Measurements from ENCODE around the gene ZCCHC2.

The ZCCHC2 gene

DNA sequence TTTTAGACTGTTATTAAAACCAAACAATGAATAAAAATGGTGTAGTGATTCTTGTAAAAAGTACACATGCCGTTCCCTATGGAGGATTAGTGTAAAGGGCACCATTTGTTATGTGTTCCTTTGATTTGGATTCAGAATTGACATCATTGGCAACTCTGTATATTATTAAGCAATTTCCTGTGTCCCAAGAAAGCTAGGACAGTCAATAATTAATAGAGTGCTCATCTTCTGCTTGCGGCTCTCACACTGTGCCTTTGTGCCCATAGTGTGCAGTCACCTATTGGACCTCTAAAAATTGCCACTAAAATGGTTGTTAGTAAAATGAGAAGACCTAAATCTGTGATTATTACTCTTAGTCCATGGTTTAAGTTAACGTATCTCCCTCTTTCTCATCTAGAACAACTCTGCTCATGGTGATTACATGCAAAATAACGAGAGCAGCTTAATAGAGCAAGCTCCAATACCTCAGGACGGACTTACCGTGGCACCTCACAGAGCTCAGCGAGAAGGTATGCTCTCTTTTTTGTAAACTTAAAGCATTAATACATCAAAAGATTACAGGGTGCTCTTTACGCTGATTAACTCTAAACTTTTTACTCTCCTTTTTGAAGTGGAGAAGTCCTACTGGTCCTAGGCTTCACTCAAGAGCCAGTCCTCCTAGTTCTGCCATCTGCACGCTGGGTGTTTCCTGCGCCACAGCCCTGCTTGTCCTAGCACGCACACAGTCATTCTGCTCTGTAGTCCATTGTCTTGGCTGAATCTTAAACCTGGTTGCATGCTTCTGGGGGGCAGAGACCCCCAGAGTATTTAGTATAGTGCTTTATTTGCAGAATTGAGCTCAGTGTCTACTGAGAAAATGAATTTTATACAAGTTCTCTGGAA lies 16.7 kb downstream of the ZCCHC2 start:
- no peak for DNase-seq

DNA sequence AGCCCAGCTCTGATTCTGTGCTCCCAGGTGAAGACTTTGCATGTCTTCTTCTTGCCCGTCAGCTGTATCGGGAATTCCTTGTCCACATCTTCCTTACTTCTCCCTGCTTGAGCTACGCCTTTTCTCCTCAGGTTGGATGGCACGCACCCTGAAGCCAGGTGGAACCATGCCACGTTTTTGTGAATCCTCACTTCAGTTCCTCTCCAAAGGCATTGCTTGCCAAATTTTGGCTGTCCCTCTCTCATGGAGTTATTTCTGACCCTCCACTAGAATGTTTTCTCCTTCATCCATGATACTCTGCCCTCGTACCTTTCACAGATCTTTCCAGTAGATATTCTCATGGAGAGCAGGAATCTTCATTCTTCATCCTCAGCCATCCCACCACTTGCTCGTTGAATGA lies 20.2 kb downstream of the ZCCHC2 start:
- no peak for DNase-seq

DNA sequence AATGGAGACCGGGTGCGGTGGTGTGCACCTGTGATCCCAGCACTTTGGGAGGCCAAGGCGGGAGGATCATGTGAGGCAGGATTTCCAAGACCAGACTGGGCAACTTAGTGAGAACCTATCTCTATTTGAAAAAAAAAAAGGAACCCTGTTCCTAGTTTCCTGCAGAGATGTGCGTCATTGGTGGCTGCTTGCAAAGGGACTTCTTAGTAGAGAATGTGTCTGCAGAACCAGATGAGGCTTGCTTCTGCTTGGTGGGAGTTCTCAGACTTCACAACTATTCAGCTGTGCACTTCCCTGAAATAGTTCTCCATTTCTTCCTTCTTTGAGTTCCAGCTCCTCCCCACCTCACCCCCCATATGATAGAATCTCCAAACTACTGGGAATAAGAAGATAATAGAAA lies 22.3 kb downstream of the ZCCHC2 start:
- DNase-seq = no peak

DNA sequence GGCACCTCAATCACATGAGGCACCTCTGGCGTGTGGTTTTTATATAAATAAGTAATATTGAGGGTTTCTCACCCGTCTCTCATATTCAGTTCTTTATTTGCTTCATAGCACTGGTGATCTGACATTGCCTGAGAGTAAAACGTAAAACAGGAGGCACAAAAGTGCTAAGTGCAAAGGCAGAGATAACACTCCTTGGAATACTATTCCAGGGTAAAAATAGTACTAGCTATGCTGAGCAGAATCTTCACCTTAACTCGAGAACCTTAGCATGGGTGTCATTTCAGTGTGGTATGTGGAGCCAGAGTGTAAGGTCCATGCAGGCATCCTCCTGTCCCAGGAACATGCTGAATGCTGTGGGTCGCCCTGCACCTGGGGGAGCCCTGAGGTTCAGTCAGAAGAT lies 26.9 kb downstream of the ZCCHC2 start:
- DNase-seq = no peak

DNA sequence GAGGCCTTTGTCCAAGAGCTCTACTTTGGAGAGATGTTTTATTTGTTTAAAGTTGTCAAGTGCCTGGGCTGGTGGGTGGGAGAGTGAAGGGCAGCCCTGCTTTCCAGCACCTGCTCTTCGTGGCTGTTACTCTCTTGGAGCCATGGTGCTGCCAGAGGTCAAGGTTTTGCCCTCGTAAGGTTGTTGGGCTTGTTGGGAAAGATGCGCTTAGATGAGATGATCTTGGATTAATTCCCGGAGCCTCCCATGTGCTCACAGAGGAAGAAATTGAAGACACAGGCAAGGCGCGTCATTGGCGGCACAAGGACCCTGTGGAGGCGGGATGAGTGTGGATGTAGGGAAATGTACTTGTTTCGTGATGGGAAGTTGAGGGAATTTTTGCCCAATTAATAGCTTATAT lies 27.9 kb downstream of the ZCCHC2 start:
- no peak for DNase-seq

DNA sequence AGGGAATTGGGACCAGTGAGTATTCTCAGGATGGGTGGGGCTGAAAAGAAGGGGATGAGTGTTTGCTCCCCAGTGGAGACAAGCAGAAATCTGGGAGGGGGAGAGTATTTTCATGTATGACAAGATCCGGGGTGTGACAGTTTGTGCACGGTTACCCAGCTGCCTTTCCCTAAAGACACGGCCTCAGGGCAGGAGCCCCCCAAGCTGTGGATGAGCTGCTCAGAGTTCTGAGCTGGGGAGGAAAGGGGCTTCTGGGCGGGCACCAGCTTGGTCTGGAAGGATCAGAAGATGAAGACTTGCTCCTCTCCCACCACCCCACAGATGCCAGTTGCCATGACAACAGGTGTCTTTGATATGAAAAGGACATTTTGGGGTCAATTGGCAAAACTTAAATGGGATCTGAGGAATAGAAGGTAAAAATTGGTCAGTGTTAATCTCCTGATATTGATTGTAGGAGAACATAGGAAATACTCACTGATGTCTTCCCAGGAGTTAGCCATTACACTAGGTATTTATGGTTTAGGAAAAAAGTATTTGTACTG lies 29.2 kb downstream of the ZCCHC2 start:
- DNase-seq = no peak

DNA sequence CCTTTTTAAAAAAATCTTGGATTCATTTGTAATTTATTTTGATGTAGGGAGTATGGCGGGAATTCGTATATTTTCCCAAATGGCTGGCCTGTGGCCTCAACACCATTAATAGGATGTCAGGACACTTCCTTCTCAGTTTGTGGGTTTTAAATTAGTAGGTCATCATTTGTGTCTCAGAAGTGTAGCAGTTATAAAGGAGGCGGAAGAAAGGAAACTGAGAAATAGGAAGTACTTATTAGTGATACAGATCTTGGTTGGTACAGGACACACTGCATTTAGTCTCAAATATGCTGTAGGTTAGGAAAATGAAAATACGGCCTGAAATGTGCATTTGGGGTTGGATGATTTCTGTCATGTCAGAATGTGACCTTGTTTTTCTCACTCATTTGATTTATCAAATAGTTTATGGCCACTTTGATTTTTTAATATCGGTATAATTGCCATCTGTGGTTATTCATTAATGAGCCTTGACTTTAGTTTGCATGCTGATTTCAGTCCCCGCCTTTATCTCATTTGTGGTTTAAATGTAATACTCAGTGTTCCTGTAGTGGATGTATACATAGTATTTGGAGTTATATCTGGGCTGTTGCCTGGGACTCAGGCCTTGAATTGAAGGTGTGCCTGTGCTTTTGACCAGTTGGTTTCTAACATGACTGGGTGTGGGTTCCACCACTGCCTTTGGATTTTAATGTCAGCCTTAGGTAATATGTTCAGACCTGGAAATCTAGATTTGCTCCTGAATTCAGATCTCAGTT lies 31.4 kb downstream of the ZCCHC2 start:
- DNase-seq = no peak

DNA sequence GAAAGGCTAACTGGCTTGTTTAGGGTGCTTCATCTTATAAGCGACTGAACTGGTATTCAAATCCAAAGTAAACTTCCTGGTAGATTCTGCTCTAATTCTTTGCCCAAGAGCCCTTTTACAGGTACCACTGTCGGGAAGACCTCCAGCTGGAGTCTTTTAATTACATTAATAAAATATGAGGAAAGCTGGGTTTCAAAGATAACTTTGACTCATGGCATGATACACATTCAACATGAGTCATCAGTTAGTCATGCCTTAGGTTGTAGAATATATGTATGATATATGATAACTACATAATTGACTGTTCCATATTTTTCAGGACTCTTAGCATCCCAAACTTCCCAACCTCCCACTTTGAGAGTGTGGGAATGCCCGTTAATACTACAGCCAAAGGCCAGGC lies 32.3 kb downstream of the ZCCHC2 start:
- DNase-seq = no peak

DNA sequence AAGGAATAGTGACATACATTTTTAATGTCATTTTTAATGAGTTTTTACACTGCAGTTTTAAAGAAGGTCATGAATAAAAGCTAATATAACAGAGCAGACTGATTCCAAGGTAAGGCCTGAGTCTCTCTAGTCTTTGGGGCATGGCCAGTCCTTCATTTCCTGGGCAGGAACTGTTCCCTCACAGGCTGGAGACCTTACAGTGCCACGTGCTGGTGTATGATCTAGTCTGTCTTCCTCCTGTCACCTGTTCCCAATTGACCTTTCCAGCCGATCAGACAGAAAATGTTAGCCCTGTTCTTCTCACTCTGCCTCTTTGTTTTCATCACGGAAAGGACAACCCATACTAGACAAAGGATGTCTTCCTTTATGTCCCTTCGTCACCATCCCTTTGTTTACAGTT lies 33.6 kb downstream of the ZCCHC2 start:
- DNase-seq = no peak

DNA sequence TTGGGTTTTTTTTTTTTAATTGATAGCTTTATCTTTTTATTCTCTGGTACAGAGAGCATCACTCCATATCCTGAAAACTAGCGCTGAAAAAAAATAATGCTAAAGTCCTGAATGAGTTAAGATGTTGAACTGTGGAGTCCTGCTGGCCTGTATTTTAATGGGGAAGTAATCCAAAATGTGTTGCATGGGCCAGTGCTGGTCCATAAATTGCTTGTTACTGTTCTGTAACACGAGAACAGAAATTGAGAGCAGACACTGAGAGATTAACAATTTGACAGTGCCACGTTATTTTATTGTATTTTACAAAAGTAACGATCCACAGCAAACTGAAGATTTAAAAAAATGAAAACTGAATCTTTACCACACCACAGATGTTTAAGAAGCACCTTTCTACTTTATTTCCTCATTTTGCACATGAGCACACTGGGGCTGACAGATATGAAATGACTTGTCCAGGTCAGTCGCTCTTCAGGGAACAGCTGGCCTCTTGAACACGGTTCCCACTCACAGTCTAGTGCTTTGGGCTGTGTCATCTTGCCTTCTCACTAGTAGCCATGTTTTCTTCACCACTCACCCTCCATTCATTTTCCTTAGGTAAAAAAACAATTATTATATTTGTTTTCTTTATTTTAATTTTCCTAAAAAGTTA lies 35.3 kb downstream of the ZCCHC2 start:
- peak; percentile 5 for DNase-seq

DNA sequence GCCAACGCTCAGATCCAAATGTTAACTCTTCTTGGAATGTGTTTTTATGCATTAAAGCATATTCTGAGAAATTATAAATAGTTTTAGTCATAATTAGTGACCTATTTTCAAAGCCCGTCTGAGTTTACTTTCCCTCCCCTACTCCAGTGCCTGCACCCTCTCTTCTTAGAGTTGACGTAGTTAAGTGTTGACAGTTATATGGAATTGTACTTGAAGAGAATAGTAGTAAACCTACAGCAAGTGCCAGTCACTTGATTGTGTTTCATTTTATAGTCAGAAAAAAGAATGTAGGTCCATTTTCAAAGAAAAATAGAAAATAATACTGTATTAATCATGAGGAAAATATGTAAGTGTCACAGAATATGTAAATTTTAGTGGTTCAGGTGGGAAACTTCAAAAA lies 41.2 kb downstream of the ZCCHC2 start:
- DNase-seq = no peak

DNA sequence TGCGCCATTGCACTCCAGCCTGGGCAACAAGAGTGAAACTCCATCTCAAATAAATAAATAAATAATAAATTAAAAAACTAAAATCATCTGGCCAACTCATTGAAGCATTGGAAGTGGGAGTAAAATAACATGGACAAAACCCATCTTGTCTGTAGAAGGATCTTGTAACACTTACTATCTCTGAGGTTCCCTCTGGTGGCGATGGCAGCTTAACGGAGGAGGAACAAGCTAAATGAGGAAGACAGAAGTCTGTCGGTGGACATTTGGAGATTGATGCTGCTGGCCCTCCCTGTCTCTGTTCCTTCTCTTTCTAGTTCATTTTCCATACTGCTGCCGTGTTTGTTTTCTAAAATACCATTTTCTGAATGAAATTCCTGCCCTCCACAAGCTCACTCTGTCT lies 43.4 kb downstream of the ZCCHC2 start:
- no peak for DNase-seq

DNA sequence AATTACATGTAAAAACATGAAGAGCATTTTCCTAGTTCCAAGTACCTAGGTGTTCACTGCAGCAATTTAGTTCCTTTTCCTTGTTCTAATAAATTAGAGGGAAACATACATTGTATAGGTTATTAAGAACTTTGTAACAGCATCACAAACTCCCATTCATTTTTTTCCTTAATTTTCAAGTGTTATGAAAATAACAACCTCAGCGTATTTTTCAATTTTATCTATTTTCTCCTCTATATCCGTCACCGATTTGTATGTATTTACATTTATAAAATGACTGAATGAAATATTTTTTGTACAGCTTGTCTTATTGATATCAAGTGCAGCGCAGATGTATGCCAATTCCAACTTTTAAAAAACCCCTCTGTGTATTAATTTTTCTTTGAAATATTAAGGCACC lies 44.0 kb downstream of the ZCCHC2 start:
- no peak for DNase-seq

DNA sequence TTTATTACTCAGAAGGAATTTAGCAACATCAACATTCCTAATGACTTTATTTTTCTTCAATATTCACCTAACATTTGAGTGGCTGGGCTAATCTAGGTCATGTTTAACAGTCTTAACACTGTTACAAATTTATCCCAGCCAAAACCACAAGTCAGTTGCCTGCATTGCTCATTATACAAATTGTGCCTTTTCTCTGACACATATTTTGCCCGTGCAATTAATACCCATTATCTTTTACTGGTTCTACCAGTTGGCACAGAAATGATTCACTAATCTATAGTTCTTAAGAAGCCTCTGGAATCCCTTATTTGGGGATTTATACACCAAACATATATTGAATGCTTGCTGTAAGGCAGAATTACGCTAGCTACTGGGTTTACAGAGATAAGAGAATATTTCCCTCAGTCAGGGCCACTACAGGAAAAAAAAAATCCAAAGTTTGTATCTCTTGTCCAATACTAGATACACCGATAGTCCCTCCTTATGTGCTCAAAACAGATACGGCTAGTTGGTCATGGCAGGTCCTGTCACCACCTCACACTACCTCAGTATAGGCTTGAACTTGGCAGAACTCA lies 46.3 kb downstream of the ZCCHC2 start:
- DNase-seq = no peak

DNA sequence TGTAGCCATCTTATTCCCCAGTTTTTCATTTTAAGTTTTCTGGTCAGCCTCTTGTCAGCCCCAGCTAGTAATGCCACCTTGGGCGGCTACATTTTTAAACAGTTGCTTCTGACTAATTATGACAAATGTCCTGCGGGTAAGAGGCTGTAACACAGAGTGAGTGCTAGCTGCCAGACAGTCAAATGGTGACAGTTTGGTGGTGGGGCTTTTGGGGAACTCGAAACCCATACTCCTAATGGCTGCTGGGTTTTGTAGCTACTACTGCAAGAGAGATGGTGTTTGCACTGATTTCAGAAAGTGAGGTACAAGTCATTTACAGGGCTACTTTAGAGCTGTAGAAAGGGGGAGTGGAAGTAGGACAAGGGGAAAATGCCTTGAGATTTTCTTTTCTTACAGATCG lies 48.2 kb downstream of the ZCCHC2 start:
- no peak for DNase-seq

DNA sequence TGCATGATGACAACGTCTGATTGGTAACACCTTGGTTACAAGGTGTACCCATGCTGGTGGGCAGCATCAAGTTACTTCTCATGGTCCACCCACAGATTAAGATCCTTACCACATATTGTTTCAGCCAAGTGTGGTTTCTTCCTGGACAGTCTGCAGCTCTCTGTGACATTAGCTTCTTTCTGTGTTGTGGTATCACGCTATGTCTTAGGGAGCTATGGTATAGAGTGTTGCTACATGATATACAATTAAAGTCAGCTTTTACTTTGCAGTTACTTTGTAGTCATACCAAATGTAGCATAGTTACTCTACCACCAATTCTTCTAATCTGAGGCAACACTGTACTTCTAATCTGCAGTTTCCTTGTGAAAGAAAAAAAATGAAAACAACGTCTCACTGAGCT lies 48.8 kb downstream of the ZCCHC2 start:
- no peak for DNase-seq

DNA sequence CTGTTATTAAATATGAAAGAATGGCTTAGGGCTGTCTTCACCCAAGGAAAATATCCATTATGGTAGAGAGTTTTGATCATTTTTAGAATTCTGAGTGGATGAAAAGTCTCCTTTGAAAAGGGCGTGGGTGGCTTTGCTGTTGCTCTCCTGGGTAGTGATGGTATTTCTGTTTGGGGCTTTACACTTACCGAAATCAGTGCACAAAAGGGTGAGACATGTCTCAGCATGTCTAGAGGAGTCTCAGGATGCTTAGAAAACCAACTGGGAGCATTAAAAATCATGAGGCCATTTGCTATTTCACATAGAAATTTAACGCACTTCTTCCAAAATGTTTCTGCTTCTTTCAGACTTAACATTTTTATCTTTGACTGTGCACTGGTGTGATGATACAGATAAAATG lies 49.6 kb downstream of the ZCCHC2 start:
- no peak for DNase-seq

DNA sequence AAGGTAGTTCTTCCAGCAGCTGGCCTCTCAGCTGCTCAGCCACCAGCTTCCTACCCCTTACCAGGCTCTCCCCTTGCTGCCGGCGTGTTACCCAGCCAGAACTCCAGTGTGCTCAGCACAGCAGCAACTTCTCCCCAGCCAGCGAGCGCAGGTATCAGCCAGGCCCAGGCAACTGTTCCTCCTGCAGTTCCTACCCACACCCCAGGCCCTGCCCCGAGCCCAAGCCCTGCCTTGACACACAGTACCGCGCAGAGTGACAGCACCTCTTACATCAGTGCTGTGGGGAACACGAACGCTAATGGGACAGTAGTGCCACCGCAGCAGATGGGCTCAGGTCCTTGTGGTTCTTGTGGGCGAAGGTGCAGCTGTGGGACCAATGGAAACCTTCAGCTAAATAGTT lies 52.0 kb downstream of the ZCCHC2 start:
- no peak for DNase-seq

DNA sequence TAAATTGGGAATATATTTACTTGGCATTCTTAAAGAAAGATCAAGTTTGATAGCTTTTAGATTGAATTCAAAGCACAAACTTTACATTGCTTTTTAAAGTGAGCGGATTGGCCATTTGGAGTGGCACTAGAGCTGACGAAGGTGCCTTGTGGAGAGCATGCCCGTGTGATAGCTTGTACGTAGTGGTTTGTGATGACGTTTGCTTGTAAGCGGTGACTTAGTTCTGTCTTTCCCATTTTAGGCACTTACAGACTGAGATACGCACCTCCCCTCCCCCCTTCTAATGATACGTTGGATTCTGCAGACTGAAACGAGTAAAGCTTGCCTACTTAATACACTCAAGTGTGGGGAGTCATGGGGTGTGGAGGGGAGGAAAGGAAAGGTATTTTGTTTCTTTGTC lies 53.4 kb downstream of the ZCCHC2 start:
- DNase-seq = no peak

DNA sequence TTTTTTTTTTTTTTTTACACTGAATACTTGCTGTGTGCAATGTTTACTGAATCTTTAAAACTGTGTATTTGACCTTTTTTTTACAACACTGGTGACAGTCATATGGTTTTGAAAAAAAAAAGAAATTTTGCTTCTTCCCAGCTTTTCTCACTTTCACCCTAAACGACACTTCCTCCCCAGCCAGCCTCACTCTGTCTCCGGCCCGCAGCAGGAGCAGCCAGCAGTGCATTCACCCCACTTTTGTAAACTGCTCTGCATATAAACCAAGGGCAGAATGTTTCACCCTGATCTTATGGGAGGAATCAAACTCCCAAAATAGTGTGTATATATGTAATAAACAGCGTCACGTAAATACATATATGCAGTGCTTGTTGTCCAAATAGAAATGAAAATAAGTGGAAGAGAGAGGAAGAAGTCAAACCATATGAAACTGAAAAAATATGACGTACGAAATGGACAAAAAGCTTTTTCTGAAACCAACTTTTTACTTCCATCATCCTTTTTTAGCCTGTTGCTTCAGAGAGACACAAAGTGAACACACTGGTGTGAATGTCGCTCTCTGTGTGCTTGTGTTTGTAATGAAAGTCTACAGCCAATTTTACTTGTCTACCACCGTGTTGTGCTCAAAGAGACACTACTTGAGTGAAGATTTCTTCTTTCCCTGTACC lies 54.2 kb downstream of the ZCCHC2 start:
- DNase-seq = no peak

DNA sequence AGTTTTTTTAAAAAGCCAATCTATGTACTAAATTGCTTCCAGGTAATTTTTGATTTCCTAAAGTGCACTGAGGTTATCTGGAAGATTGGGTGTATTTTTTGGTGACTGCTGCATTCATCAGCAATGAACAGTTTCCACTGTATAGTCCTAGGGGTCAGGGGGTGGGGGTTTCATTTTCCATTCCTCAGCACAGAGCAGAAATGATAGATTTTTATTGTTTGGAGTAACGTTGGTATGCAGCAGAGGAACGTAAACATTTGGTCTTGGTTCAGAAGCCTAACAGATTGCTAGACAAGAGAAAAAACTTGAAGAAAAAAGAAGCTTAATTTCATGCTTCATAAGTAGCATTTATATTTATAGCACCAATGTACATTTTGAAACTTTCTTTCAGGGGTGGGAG lies 54.9 kb downstream of the ZCCHC2 start:
- no peak for DNase-seq

DNA sequence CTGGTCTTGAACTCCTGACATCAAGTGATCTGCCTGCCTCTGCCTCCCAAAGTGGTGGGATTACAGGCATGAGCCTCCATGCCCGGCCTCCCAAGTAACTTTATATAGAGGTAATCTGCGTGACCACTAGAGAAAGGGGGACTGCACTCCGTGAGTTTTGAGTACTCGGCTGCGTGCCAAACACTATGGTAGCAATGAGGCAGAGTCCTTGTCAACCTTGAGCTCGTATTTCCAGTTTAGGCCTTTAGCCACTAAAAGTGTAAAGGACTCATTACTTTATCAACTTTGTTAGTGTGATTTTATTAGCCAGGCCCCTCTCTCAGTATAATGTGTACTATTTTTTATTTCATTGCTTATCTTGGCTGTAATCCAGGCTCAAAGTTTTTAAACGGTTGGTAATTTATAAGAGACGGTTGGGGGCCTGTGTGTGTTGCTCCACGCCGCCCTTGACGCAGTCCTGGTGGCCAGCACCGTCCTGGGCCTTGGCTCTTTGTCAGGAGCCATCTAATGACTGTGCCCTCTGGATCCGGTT lies 56.2 kb downstream of the ZCCHC2 start:
- DNase-seq = no peak
